OCI-LY3 (cell line): Measurements from ENCODE around the gene DUOX2.

Source experiments
- CTCF ChIP-seq: fragments of 200-600, 300-600 bp; sonication (generic); IDR thresholded peaks from 2 replicates; pipeline ENCODE4 v1.5.1; 2014; ENCODE audit warnings: antibody characterized with exemption, low read length, low read depth
- EZH2phosphoT487 ChIP-seq: fragments of 200-600 bp; shearing (Covaris generic); IDR thresholded peaks from 2 replicates; pipeline ENCODE4 v1.6.1; 2018; ENCODE audit warnings: antibody characterized with exemption, mixed run types, low read depth

- no peak for TF ChIP-seq CTCF
- TF ChIP-seq EZH2phosphoT487, result no peak
Observed at GRCh38 chr15:45107941-45108630, 5.9 kb downstream of the DUOX2 start.
